SK-MEL-5 (cell line): ENCODE results near the gene STON2. TPM values are rescaled to one million over a fixed set of nuclear protein-coding genes. Genes with fewer than 3 reads are reported as not detected.
"Not testable (repeated sequence)": the region's sequence is repeated elsewhere in the genome, so short reads cannot be mapped to it uniquely, and the experiment has no call there.

Source experiments
- DNase-seq: peaks from one replicate; pipeline ENCODE4 v3.0.0-alpha.2; 2016; ENCODE audit warnings: low read depth, low spot score
- in situ Hi-C: cut with HindIII; loops from 2 replicates; pipeline ENCODE4 v1.10.0; 2016; ENCODE audit warnings: low sequenced_read_pairs, high pct_unique_total_duplicates, low pct_unique_long_range_greater_than_20kb
- total RNA-seq: library from RNA; depleted of rRNA; stranded (reverse); fragments of >200 nt; shearing (Covaris generic); gene quantifications from 2 replicates; pipeline ENCODE4 v1.2.3, GENCODE V29; 2014

The STON2 gene
- total RNA-seq, 1 experiment from 2014 or later, result 14.8 TPM

DNA sequence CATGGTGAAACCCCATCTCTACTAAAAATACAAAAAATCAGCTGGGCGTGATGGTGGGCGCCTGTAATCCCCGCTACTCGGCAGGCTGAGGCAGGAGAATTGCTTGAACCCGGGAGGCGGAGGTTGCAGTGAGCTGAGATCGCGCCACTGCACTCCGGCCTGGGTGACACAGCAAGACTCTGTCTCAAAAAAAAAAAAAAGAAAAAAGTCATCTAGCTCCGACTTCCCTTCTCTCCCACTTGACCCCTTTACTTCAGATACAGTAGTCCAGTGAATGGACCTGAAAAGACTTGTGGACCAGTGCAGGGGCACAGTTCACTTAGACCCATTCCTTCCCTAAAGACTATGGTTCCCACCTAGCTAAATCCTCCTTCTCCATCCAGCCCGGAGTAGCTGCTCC lies 29.6 kb upstream of the STON2 start:
- DNase-seq, in situ Hi-C loops: not testable (repeated sequence)

GRCh38 chr14:81429028-81429427 lies 28.9 kb upstream of the STON2 start:
- no peak for DNase-seq
- in situ Hi-C loops, result no loop called here

DNA sequence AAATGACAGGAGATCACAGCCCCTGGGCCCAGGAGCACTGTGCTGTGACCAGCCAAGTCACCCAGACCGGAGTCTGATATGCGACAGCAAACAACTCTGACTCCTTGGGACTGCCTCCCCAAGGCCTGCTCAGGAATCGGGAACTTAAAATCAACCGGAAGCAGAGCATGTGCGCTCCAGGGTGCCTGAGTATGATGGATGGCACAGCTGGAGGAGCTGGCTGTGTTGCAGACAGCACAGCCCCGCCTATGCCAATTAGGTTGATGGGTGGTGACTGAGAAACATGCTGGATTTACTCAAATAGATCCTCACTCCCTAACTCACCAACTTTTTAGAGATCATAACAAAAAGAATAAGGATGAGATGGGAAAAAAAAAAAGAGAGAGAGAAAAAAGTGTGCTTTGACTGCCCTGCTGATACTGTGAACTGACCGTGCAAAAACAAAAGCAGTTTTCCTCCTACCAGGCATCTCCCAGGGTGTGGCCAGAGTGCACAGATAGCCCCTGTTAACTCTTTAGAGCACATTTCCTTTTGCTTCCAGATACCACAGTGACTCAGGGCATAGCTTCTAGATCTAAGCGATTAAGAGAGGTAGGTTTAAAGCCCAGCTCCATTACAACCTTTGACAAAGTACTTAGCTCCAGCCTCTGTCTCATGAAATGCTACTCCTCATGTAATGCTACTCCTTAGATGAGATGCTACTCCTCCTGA lies 27.4 kb upstream of the STON2 start:
- DNase-seq, result no peak
- in situ Hi-C loops, result no loop called here

- DNase-seq, result no peak
- in situ Hi-C loops, result no loop called here
Measured at GRCh38 chr14:81423504-81423903, 23.4 kb upstream of the STON2 start.

DNA sequence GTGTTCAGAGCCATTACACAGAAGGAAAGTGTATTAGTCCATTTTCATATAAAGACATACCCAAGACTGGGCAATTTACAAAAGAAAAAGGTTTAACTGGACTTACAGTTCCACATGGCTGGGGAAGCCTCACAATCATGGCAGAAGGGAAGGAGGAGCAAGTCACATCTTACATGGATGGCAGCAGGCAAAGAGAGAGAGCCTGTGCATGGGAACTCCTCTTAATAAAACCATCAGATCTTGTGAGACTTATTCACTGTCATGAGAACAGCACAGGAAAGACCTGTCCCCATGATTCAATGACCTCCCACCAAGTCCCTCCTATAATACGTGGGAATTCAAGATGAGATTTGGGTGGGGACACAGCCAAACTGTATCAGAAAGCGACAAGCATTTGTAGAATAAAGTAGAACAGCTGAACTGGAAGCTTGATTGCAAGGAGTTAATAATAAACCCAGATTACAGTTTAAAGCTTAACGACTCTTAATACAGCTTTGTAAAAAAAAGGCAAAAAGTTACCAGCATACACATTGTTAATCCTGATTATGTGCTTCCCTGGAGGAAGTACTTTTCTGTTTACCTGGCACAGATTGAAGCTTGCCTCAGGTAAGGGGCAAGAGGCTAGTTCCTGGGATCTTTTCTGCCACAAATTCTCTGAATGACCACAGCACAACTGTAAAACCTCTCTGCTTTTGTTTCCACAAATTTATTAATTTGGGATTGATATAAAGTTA lies 18.1 kb upstream of the STON2 start:
- no peak for DNase-seq
- in situ Hi-C loops, result no loop called here

DNA sequence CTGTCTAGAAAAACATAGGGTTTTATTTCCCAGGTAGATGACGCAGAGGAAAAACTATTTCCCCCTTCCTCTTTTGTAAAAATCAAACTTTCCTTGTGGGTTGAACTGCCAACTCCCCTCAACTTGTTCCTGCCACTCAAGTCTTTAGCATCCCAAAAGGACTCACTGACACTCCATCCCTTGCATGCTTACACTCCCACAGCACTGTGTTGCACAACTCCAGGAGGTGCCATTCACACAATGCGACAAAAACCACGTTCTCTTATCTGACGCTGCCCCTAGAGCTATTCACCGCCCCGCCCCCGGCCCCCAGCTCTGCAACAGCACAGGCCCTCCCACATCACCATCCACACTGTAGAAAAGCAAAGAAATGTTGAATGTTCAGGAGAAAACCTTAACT lies 16.9 kb upstream of the STON2 start:
- in situ Hi-C loops, result no loop called here
- no peak for DNase-seq

- no peak for DNase-seq
- in situ Hi-C loops, result no loop called here
Measured at GRCh38 chr14:81416194-81416952, 16.2 kb upstream of the STON2 start.

DNA sequence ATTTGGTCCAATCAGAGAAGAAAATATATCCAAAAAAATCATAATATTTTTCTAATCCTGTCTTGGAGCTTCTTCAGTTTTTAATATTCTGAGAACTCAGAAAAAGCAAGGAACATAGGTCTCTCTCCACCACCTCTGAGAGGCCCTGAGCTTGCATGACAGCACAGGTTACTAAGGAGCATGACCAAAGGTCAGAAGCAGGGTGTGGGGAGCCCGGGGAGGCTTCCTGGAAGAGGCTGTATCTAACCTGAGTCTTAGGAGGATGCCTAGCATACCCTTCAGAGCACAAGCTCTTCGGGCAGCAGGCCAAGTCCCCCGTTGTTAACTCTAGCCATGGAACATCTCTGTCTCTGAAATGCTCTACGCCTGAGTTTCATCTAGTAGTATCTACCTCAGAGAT lies 15.7 kb upstream of the STON2 start:
- DNase-seq, result no peak
- in situ Hi-C loops, result no loop called here

DNA sequence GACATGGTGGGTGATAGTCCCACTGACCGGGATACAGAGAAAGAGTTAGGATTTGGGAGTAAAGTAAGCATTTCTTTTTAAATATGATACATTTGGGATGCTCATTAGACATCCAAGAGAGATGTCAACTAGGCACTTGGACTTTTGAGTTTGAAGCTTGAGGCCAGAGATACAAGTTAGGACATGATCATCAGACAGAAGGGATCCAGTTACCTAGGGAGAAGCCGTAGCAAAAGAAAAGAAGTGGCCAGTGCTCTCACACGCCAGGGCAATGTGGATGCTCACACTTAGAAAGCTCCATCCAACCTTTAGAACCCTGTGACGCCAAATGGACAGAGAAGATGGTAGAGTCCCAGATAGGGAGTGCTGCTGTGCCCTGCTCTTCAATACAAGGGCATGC lies 14.0 kb upstream of the STON2 start:
- DNase-seq, result no peak
- in situ Hi-C loops, result no loop called here

DNA sequence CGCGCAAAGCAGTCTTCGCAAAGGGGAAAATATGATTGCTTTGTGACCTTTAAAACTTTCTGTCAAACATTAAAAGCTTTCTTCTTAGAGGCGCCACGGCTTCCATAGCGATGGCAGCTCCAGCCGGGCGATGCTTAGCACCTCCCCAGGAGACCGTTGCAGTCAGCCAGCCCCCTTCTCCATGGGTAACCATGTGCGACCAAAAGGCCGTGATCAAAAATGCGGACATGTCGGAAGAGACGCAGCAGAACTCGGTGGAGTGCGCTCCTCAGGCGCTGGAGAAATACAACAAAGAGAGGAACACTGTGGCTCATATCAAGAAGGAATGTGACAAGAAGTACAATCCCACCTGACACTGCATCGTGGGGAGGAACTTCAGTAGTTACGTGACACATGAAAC lies 12.7 kb upstream of the STON2 start:
- in situ Hi-C loops, result no loop called here
- no peak for DNase-seq

DNA sequence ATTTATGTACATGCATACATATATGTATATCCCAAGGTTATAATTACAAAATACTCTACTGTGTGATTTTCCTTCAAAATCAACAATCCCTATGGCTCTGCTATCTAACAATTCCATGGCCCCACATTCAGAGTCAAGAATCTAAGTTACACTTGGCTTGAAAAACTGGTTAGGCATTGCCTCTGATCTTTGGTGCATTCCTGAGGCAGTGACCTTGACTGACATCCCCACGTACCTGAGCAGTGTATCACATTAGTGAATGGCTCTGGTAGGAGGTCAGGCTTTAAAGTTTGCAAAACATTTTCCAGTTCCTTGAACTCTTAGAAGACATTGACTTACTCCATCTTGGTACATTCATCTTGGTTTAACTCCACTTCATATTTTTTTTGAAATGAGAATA lies 8.5 kb upstream of the STON2 start:
- in situ Hi-C loops, result no loop called here

DNA sequence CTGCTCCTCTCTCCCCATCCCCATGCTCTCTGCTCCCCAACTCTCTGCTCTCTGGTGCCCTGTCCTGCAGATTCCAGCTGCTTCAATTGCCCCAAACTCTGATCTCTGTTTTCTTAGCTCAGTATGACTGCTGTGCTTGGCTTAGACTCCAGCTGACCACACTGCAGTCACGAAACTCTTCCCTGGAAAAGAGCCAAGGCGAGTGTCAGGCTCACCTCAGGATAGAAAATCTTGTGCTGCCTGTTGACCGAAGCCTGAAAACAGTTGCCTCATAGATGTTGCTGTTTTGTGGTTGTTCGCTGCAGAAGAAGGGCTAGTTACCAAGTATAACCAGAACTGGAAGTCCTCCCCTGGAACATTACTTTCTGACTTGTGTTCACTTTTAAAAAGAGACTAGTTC lies 6.7 kb upstream of the STON2 start:
- in situ Hi-C loops, result no loop called here
- DNase-seq, result no peak

More for the DNA sequence above, 8.5 kb upstream of the STON2 start:
- no peak for DNase-seq

DNA sequence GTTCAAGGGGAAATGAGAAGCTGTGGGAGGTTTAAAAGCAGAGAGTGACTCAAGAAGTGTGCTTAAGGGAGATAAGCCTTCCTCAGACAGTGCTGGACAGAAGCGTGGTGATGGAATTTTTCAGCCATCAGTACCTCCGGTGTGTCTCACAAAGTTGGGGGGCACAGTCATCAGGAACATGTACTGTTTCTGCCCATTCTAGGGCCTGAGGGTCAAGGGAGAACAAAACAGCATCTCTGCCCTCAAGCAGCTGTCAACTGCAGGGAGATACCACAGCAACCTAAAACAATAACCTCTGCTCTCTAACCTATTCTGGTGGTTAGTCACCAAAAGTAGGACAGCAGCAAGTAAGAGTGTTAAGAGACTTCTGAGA lies 2.0 kb upstream of the STON2 start:
- in situ Hi-C loops, result no loop called here
- DNase-seq, result no peak

- in situ Hi-C loops, result no loop called here
- DNase-seq, result peak; percentile 33
Measured at GRCh38 chr14:81401420-81402122, 1.4 kb upstream of the STON2 start.

DNA sequence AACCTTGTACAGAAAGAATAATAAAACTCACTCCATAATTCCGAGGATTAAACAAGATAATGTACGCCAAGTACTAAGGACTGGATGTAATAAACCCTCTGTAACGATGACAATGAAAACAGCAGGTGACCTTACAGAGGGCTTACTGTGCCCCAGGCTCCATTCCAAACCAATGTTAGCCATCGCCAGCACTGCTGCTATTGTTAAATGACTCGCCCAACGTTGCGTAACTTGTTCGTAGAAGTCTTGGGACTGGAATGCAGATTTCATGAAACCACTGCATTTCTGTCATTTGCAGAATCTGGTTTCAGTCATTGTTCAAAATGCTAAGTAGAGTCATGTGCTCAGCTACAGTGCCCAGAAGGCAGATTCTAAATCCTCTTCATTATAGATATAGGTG lies 728 bp upstream of the STON2 start:
- in situ Hi-C loops, result no loop called here
- peak; percentile 62 for DNase-seq

DNA sequence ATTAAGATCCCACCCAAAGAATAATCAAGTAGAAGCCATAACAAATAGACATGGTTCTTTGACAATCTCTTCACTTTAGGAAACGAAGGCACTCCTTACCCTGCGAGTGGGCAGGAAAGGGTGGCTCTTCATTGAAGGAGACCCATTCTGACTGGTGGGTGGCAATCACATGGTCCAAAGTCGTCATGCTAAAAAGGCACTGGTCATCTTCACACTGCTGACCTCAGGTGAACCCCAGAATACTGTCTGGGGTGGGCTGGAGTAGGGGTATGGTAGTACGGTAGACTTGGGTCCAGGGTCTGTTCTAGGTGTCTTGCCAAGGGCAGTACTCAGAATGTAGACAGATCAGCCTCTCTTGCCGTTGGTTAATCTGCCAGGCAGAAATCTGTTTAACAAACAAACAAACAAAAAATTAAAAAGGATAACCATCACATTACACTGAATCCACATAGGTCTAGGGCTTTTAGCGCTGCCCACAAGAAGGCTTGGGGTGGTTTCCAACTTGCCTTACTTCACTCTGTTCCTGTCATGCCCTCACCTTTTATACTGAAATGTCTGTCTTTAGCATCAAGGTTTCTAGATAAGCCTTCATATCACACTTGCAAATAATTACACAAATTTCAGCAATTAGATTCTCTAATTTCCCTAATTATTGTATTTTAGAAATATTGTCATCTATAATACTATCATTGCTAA lies 1.8 kb downstream of the STON2 start:
- in situ Hi-C loops, result no loop called here
- no peak for DNase-seq

GRCh38 chr14:81396113-81396512 lies 4.0 kb downstream of the STON2 start:
- no peak for DNase-seq

DNA sequence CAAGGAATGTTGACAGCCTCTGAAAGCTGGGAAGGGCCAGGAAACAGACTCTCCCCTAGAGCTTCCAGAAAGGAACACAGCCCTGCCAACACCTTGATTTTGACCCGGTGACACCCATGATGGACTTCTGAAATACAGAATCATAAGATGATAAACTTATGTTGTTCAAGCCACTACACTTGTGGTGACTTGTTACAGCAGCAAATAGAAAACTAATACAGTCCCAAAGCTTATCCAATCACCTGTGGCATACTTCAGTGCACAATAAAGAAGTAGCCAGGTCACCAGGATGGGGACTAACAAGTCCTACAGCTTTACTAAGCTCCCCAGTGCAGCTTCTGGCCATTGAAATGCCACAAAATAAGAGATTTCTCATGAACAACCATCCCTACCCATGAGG lies 5.4 kb downstream of the STON2 start:
- in situ Hi-C loops, result no loop called here
- no peak for DNase-seq

More at GRCh38 chr14:81396113-81396512, 4.0 kb downstream of the STON2 start:
- in situ Hi-C loops, result no loop called here
